Measurements from ENCODE around the gene IMMT.

The IMMT gene

DNA sequence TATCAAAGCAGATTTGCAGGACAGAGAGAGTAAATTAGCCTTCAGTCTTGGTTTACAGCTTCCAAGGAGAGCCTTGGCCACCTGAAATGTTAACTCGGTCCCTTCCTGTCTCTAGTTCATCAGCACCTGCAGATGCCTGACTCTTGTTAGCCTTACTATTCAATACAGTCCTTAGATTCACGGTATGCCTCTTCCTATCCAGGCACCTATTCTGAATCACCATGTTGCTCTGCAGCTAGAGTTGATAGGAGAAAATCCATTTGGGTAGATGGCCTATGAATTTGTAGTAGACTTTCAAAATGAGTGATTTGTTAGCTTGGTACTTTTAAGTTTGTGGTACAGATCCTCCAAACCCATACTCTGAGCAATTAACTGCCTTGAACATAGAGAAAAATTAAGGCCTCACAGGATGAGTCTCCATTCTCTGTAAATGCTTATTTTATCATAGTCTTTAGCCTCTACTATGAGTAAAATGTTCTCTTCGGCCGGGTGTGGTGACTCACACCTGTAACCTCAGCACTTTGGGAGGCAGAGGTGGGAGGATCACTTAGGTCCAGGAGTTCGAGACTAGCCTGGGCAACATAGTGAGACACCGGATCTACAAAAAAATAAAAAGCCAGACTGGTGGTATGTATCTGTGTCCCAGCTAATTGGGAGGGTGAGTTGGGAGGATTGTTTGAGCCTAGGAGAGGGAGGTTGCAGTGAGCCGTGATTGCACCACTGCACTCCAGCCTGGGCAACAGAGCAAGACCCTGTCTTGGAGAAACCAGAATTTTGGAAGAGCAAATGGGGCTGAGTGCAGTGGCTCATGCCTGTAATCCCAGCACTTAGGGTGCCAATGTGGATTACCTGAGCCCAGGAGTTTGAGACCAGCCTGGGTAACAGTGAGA lies 56.3 kb downstream of the IMMT start:
- DNase-seq, result no peak

DNA sequence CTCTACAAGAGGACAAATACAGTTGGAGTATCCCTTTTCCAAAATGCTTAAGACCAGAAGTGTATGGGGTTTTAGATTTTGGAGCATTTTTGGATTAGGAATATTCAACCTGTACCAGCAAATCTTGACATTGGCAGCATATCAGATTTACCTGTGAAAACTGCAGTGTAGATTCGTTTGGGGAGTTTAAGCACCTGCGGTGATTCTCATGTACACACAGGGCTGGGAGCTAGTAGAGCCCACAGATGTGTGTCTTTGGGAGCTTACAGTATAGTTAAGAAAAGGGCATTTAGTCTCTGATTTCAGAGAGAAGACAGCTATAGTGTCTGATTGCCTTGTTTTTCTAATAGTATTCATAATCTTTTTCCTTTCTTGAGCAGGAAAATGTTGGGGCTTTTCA lies 59.1 kb downstream of the IMMT start:
- no peak for DNase-seq

DNA sequence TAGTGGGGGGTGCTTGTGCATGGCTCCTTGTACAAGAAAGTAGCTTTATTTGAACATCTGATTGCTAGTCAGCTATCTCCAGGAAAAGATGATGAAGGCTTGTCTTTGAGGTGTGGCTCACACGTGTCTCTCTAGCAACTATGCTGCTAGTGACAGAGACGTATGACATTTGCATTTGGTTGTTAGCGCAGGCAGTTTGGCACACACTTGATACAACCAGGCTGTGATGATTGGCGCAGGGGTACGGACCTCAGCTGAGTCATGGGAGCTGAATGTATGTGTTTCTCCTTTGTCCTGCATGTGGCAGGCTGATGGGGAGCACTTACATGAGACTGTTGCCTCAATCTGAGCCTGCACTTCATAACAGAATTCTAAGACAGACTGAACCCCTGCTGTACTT lies 59.6 kb downstream of the IMMT start:
- DNase-seq, result no peak

DNA sequence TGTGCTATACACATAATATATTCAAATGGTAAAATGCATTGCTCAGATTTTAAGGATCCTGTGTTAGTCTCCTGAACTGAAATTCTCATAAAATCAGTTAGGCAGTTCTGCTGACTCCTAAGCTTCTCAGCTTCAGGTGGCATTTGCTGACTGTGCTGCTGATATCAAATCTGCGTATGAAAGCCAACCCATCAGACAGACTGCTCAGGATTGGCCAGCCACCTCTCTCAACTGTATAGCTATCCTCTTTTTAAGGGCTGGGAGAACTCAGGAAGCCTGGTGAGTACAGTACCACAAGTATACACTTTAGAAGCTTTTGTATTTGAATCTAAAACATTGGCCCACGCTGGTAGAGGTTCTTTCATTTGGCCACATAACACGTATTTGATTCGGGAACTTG lies 60.6 kb downstream of the IMMT start:
- no peak for DNase-seq

DNA sequence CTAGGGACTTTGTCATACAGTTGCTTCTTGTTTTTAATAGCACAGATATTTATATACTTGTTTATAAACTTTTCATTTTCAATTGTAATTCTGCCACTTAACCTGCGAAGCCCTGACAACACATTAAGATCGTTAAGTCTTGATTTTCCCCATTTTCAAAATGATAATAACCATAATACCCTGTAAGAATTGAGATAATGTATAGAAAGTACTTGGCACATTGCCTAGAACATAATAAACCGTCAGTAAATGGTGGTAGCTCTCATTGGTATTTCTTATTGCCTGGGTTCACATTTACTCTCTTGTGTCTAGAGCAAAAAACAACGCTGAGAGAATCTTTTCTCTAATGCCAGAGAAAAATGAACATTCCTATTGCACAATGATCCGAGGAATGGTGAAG lies 70.6 kb downstream of the IMMT start:
- no peak for DNase-seq

DNA sequence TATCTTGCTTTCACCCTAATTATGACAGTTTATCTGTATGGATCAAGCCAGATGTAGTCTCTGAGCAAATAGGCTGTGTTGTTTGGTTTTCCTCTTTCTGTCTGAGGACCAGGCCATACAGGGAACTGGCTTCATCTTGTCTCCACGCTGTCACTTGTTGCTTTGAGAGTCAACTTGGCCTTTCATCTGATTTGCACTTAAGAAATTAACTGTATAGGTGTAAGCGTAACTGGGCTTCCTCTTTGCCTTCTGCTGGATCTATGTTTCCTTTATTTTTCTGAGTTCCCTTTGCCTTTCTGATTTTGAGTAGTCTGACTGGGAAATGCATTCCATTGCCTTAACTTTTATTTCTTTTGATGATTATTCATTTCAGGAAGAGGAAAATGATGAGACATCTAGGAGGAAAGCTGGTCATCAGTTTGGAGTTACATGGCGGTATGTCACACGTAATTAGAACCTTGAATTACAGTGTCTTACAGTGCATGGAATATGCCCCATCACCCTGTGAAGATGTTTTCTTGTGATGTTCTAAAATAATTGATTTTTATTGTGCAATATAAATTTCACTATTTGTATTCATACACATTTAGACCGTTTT lies 71.8 kb downstream of the IMMT start:
- DNase-seq, result no peak

DNA sequence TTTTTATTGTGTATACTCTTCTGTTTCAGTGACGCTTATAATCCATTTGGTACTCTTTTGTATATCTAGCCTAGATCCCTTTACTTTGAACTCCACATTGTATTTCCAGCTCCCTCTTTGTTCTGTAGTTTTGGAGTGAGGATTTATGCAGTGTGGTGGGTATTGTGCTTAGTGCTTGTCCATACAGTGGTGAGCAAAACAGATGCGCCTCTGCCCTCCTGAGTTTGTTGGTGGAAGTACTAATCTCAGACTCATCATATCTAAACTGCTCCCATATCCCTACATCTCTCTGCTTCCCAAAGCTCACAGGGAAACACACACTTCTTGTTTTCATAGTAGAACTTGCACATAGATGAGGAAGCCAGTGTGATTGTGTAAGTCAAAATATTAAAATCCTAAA lies 77.1 kb downstream of the IMMT start:
- DNase-seq, result no peak

DNA sequence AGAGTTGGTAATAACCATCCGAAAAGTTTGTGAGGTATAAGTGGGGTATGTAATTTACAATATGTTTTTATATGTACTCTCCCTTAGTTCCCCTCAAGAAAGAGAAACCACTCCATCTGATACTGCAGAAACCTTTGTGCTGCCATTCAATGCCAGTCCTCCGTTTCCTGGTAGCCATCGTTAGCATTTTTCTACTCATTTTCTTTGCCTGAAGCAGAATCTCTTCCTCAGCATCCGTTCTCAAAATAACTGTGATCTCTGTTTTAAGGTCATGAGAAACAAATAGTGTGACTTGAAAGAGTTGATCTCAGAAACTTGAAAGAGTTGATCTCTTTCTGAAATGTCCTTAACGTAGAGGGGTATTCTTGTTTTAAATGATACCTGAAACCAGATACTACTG lies 88.2 kb downstream of the IMMT start:
- DNase-seq, result no peak

DNA sequence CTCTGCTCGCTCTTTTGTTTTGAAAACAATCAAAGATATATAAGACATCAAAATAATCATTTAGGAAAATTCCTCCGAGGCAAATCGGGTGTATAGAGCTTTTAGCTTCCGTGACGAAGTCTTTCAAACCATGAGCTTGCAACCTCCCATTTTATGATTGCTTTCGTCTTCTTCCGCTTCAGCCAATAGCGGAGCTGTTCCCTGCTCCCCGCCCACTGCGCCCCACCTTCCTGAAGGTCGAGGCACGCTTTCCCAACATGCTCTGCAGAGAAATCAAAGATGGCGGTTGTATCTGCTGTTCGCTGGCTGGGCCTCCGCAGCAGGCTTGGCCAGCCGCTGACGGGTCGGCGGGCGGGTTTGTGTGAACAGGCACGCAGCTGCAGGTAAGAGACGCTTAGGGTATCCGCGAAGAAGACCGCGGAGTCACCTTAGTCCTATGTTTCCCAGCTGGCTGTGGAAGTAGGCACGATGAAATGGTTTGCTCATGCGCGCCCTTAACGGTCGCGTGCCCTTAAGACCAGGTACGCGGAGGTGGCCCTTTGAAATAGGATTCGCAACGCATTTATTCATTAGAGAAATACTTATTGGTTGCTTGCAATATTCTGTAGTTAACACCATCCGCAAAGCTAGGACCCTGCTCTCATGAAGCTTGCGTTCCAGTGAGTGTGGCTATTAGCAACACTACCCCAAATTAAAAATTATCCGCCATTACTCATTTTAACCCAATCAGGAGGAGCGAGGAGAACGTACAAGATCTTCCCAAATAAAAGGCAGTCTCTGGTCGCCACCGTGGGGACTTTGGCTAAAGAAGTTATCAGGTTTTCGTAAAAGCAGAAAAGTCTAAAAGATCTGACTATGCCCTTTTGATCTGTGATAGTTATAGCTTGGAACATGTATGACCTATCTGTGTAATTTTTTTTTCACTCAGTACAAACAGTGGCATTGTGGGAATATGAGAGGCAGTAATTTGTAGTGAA lies 89.0 kb downstream of the IMMT start, which contains the start of gene PTCD3:
PTCD3 (plus strand) TSS at position 267 of the 977 bp plus-strand sequence; CDS start at position 280, 13 bp downstream.
- peak; percentile 93 for DNase-seq

DNA sequence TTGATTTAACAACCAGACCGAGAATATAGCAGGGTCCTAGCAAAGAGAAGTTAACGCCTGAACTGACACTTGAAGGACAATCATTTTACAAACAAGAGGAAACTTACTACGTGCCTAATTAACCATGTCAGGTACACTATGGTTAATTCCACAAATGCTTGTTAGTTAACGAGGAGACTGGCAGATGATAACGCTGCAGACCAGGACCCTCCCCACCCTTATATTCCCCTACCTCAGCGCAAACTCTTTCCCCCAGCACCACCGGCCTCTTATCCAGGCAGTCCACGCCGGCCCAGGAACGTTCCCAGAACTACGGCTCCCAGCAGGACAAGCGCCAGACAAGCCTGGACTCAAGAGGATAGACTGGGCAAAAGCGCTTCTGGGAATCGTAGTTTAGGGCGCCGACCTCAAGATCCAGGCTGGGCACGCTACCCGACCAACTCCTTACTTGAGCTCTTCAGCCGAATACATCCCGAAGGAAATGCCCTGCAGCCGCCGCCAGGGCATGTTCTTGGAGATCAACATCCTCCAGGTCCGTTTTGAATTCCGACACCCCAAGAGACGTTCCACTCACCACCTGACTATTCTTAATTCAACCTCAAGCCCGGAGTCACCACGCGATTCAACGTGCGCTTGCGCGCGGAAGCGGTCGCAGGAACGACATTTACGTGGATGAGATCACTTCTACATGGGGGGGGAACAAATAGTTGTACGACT lies 89.9 kb downstream of the IMMT start, which contains the start of gene POLR1A:
POLR1A (minus strand) TSS at position 635 of the 717 bp plus-strand sequence; CDS start at position 525, 110 bp downstream.
- peak; percentile 86 for DNase-seq

DNA sequence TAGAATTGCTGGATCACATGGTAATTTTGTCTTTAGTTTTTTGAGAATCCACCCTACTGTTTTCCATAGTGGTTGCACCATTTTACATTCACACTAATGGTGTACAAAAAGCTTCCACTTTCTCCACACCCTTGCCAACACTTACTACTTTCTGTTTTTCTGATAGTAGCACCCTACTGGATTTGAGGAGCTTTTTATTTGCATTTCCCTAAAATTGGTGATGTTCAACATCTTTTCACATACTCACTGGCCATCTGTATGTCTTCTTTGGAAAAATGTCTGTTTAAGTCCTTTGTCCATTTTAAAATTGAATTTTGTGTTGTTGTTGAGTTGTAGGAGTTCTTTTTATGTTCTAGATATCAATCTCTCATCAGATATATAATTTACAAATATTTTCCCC lies 93.1 kb downstream of the IMMT start:
- DNase-seq, result no peak

DNA sequence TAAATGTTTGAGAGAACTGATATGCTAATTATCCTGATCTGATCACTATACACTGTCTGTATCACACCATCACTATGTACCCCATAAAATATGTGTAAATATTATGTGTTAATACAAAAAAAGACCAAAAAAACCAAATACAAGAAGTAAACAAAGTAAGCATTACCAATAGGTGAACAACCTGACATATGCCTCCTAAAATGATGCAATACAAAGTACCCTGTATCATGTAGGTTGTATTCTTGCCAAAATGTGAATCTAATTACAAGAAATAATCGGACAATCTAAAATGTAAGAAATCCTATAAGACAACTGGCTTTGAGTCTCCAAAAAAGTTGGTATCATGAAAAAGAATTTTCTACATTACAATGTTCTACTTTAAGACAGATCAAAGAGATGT lies 97.3 kb downstream of the IMMT start:
- DNase-seq, result no peak

DNA sequence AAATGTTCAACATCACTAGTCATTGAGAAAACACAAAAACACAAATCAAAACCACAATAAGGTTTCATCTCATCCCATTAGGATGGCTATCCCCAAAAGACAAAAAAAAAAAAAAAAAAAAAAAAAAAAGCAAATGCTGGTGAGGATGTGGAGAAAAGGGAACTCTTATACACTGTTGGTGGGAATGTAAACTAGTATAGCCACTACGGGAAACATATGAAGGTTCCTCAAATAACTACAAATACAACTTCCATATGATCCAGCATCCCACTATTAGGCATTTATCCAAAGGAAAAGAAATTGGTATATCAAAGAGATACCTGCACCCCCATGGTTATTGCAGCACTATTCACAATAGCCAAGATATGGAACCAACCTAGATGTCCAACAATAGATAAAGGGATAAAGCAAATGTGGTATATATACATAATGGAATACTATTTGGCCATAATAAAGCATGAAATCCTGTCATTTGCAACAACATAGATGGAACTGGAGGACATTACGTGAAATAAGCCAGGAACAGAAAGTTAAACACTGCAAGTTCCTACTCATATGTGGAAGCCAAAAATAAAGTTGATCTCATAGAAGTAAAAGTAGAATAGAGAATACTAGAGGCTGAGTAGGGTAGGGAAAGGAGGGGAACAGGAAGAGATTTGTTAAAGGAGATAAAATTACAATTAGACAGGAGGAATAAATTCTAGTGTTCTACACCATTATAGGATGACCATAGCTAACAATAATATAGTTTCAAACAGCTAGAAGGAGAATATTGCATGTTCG lies 98.0 kb downstream of the IMMT start:
- no peak for DNase-seq

DNA sequence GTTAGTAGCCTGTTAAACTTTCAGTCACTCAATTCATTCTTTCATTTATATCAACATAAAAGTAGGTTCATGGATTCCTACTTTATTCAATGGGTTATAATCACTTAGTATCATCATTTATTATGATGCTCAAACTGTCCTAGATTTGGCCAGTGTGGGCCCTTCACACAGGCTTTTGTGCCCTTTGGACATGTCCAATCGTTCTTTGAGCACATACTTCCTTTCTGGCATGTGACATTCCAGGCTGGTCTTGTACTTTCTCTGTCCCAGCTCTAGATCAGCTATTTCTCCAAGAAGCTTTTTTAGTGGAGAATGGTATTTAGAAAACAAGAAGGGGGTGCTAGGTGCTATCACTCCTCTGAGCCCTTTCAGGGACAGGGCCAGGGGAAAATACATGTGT lies 101.0 kb downstream of the IMMT start:
- DNase-seq, result no peak
